Esophagus squamous epithelium (tissue), 5 donors: ENCODE measurements around the gene DTNB. TPM values are rescaled to one million over a fixed set of nuclear protein-coding genes. Genes with fewer than 3 reads are reported as not detected.
"Not testable (repeated sequence)": the region's sequence is repeated elsewhere in the genome, so short reads cannot be mapped to it uniquely, and the experiment has no call there.

Experiments used
- DNase-seq: peaks from one replicate; lab custom pipeline; 2025; lab: John Stamatoyannopoulos, UW
- H3K27ac ChIP-seq, 4 donors: fragments of 200-600 bp; sonication (generic); one replicate each; pipeline ENCODE4 v1.5.1; 2016 to 2019; ENCODE audit warnings: mild to moderate bottlenecking in 1 of 4
- H3K27me3 ChIP-seq, 4 donors: fragments of 200-600 bp; sonication (generic); 1 replicate in 3 of 4; 2 replicates in 1 of 4; pipeline versions ENCODE4 v1.5.1 to v1.6.0; 2017 to 2021; ENCODE audit warnings: antibody characterized with exemption in 1 of 4
- H3K36me3 ChIP-seq, 3 donors: fragments of 200-600 bp; sonication (generic); one replicate each; pipeline ENCODE4 v1.5.1; 2016 to 2019
- H3K4me1 ChIP-seq, 3 donors: fragments of 200-600 bp; sonication (generic); one replicate each; pipeline ENCODE4 v1.5.1; 2017 to 2019
- H3K4me3 ChIP-seq, 4 donors: fragments of 200-600 bp; sonication (generic); 1 replicate in 3 of 4; 2 replicates in 1 of 4; pipeline ENCODE4 v1.5.1; 2016 to 2019; ENCODE audit warnings: mild to moderate bottlenecking in 2 of 4, moderate library complexity in 1 of 4
- H3K9me3 ChIP-seq, 3 donors: fragments of 200-600 bp; sonication (generic); one replicate each; pipeline ENCODE4 v1.5.1; 2016 to 2019
- CTCF ChIP-seq, 6 experiments: fragments of 450-650 bp in 4 of 6; fragments of 200-600 bp in 2 of 6; sonication (generic) in 2 of 6; IDR thresholded peaks; one replicate each; pipeline ENCODE4 v1.5.1; 2016 to 2019; ENCODE audit warnings: antibody characterized with exemption in 6 of 6, mild to moderate bottlenecking in 4 of 6, moderate library complexity in 4 of 6
- POLR2A ChIP-seq, 4 donors: fragments of 450-650 bp; IDR thresholded peaks; one replicate each; pipeline ENCODE4 v1.6.1; 2017; ENCODE audit warnings: antibody characterized with exemption in 4 of 4, mild to moderate bottlenecking in 4 of 4, moderate library complexity in 3 of 4
- WGBS, 2 donors: methylation state at CpG; one replicate each; pipeline ENCODE4 v1.1.5; 2018; 5-methylcytosine and 5-hydroxymethylcytosine counted together
- intact Hi-C: fragments of 100-400 bp; cut with DNase I; formaldehyde crosslinking; loops from one replicate; pipeline ENCODE4 v1.15.0; 2022
- total RNA-seq, 4 donors: library from RNA; depleted of rRNA; stranded (reverse); fragments of >200 nt; gene quantifications; one replicate each; pipeline ENCODE4 v1.1.0, GENCODE V29; 2016
- donor health status: DM: yes; HTN: yes; CAD: no.

Gene DTNB
- total RNA-seq, 4 donors from 2014 or later = 7.8 to 17.2 (median 9.6) TPM

- 64 to 70% methylated on average over 8 of the region's 8 CpGs for WGBS, 2 donors
- no peak overlapping the region for H3K27ac ChIP-seq
Observed at GRCh38 chr2:25411281-25411680, 262.1 kb downstream of the DTNB start.

GRCh38 chr2:25410370-25410769 lies 263.0 kb downstream of the DTNB start:
- Histone ChIP-seq H3K36me3 (no peaks in the 10 kb centered on the region), H3K27me3 (no peaks in the 10 kb centered on the region), H3K4me3 (no peak overlapping the region), H3K27ac (no peak overlapping the region), H3K9me3 (no peaks in the 10 kb centered on the region), H3K4me1 (no peaks in the 10 kb centered on the region)
- no peak for DNase-seq
- 79 to 84% methylated on average over 6 of the region's 6 CpGs for WGBS, 2 donors
- intact Hi-C loops = no loop called here
- no peak for TF ChIP-seq POLR2A (IDR thresholded peaks at IDR 0.05)
- no peak for TF ChIP-seq CTCF (IDR thresholded peaks at IDR 0.05)

More at GRCh38 chr2:25411281-25411680, 262.1 kb downstream of the DTNB start:
- Histone ChIP-seq H3K9me3 (no peaks in the 10 kb centered on the region), H3K4me3 (no peak overlapping the region), H3K27me3 (no peaks in the 10 kb centered on the region), H3K4me1 (no peaks in the 10 kb centered on the region), H3K36me3 (no peaks in the 10 kb centered on the region)
- no peak for DNase-seq
- intact Hi-C loops = no loop called here
- TF ChIP-seq POLR2A (IDR thresholded peaks at IDR 0.05) (no peak), CTCF (IDR thresholded peaks at IDR 0.05) (no peak)

- 74 to 78% methylated on average over 3 of the region's 3 CpGs for WGBS, 2 donors
- TF ChIP-seq POLR2A (IDR thresholded peaks at IDR 0.05) = no peak
- TF ChIP-seq CTCF (IDR thresholded peaks at IDR 0.05) = no peak
- no peaks in the 10 kb centered on the region for H3K4me1 ChIP-seq
- H3K9me3 ChIP-seq = no peaks in the 10 kb centered on the region
- intact Hi-C loops = no loop called here
- DNase-seq = no peak
- H3K4me3 ChIP-seq = no peak overlapping the region
- H3K27me3 ChIP-seq = no peaks in the 10 kb centered on the region
- no peak overlapping the region for H3K27ac ChIP-seq
- no peaks in the 10 kb centered on the region for H3K36me3 ChIP-seq
Observed at GRCh38 chr2:25409468-25409867, 263.9 kb downstream of the DTNB start.

- TF ChIP-seq POLR2A (IDR thresholded peaks at IDR 0.05) = no peak
- no peak for TF ChIP-seq CTCF (IDR thresholded peaks at IDR 0.05)
- WGBS, 2 donors = 84 to 96% methylated on average over 1 of the region's 1 CpG
Observed at GRCh38 chr2:25409044-25409443, 264.3 kb downstream of the DTNB start.

GRCh38 chr2:25405611-25406295 lies 267.6 kb downstream of the DTNB start:
- WGBS, 2 donors = 89 to 95% methylated on average over 9 of the region's 9 CpGs
- no peaks in the 10 kb centered on the region for H3K36me3 ChIP-seq
- intact Hi-C loops = no loop called here
- H3K27me3 ChIP-seq = no peaks in the 10 kb centered on the region
- no peak overlapping the region for H3K4me3 ChIP-seq
- no peak overlapping the region for H3K27ac ChIP-seq
- H3K9me3 ChIP-seq = no peaks in the 10 kb centered on the region
- no peak for DNase-seq
- TF ChIP-seq POLR2A (IDR thresholded peaks at IDR 0.05) (no peak), CTCF (IDR thresholded peaks at IDR 0.05) (no peak)
- H3K4me1 ChIP-seq = no peaks in the 10 kb centered on the region

More at GRCh38 chr2:25409044-25409443, 264.3 kb downstream of the DTNB start:
- H3K36me3 ChIP-seq = no peaks in the 10 kb centered on the region
- no peak overlapping the region for H3K27ac ChIP-seq
- H3K27me3 ChIP-seq = no peaks in the 10 kb centered on the region
- DNase-seq = no peak
- intact Hi-C loops = no loop called here
- H3K4me3 ChIP-seq = no peak overlapping the region
- no peaks in the 10 kb centered on the region for H3K4me1 ChIP-seq
- no peaks in the 10 kb centered on the region for H3K9me3 ChIP-seq

- H3K27ac ChIP-seq = peak overlapping the region in 1 of 4 donors; percentile 32
- WGBS, 2 donors = 88 to 96% methylated on average over 13 of the region's 13 CpGs
Observed at GRCh38 chr2:25403120-25403760, 270.1 kb downstream of the DTNB start.

More at GRCh38 chr2:25403120-25403760, 270.1 kb downstream of the DTNB start:
- H3K9me3 ChIP-seq, H3K27me3 ChIP-seq, H3K4me3 ChIP-seq, H3K36me3 ChIP-seq, DNase-seq, H3K4me1 ChIP-seq, intact Hi-C loops: not testable (repeated sequence)
